HG02970 (cell line): ENCODE data around the gene PCDHGA4.
"Not testable (repeated sequence)": the region's sequence is repeated elsewhere in the genome, so short reads cannot be mapped to it uniquely, and the experiment has no call there.

ENCODE experiments used
- ATAC-seq: cut with Tn5 transposase; IDR thresholded peaks from one replicate; pipeline ENCODE4 v1.9.1; 2021; ENCODE audit warnings: mild to moderate bottlenecking, moderate library complexity, moderate number of reproducible peaks; ENCODE audit not compliant: unreplicated experiment, low FRiP score

Gene PCDHGA4

DNA sequence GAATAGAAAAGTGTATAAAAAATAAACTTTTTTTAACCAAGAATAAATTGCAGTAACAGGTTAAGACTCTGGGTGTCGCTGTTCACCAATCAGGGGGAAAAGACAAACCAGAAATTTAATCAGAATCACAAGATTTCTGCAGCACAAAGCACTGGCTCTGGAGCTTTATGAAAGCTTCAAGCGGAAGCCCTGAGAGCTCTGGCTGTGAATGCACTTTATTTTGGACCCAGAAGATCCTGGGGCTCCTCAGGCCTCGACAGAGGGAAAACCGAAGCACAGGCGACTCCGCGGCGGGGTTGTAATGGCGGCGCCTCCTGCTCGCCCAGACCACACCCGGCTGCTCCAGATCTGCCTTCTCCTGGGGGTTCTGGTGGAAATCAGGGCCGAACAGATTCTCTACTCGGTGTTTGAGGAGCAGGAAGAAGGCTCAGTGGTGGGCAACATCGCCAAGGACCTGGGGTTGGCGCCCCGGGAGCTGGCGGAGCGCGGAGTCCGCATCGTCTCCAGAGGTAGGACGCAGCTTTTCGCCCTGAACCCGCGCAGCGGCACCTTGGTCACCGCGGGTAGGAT lies at the start of gene PCDHGA4:
Gene PCDHGA4, plus strand, starts transcription at position 122 of the 570 bp plus-strand sequence. Its CDS starts 87 bp downstream, at position 209.
- no peak for ATAC-seq

- no peak for ATAC-seq
Observed at GRCh38 chr5:141306630-141307029, 48.2 kb upstream of the PCDHGA4 start.

DNA sequence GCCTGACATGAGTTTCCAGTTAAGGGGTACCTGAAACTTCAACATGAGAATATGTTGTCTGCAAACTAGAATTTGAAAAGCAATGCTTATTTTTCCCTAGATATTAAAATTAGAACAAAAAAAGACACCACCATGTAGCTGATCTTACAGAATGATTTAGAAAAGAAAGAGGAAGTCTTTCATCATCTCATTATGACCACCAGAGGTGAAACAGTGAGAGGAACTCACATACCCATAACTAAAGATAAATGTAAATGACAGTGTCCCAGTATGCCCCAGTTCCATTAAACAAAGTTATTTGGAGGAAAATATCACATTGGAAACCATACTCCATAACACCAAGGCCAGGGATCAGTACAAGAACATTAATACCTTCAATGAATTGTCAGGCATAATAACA lies 41.1 kb upstream of the PCDHGA4 start:
- no peak for ATAC-seq

DNA sequence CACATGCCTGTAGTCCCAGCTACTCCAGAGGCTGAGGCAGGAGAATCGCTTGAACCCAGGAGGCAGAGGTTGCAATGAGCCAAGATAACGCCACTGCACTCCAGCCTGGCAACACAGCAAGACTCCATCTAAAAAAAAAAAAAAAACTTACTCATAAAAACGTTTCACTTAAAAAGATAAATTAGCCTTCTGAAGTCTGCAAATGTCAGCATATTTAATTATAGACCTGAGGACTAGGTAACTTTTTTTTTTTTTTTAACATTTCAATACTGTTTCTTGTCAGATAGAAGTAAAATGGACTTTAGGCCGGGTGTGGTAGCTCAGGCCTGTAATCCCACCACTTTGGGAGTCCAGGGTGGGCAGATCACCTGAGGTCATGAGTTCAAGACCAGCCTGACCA lies 37.9 kb upstream of the PCDHGA4 start:
- ATAC-seq = not testable (repeated sequence)

DNA sequence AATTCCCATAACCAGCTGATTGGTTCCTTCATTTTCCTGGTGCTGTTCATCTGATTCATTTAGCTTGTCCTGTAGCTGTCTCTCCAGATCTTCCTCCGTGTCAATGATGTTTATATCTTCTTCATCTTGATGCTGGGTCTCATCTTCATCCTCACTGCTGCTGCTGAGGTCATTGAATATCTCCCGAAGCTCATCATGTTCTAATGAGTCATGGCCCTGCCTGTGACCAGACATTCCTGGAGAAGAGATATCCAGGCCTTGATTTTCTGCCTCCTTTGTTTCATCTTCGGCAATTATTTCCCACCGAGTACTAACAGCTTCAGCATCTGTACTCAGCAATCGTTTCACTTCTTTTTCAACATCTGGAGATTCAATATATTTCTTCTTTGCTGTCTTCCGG lies 35.6 kb upstream of the PCDHGA4 start:
- ATAC-seq = no peak

- no peak for ATAC-seq
Observed at GRCh38 chr5:141319699-141320098, 35.1 kb upstream of the PCDHGA4 start.

- ATAC-seq = peak; percentile 99
Observed at GRCh38 chr5:141320225-141321169, 34.3 kb upstream of the PCDHGA4 start, which contains the start of gene TAF7. Gene TAF7, minus strand, starts transcription at chr5:141320784. Its CDS starts 740 bp downstream, at chr5:141320044.

DNA sequence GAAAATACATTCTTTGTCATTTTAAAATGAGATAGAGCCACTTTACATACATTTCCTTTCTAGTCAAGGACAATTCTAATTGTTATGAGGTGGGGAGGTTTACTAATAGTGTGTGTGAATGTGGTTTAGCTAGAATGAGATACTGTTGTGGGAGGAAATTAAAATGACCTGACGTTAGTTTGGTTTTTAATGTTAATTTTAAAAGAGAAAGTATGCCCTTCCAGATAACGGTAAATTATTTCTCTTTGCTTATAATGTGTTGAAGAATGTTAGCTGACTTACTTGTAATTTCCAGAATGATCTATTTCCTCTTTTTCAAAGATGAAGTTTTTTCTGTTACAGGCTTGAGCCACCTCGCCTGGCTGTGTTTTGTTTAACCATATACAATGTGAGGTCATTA lies 32.6 kb upstream of the PCDHGA4 start:
- no peak for ATAC-seq

- ATAC-seq = no peak
Observed at GRCh38 chr5:141326088-141326854, 28.6 kb upstream of the PCDHGA4 start.

- no peak for ATAC-seq
Observed at GRCh38 chr5:141328231-141328630, 26.6 kb upstream of the PCDHGA4 start.

GRCh38 chr5:141330299-141331080 lies 24.3 kb upstream of the PCDHGA4 start, which contains the start of gene PCDHGA1:
Gene PCDHGA1, plus strand, starts transcription at chr5:141330514.
- no peak for ATAC-seq

DNA sequence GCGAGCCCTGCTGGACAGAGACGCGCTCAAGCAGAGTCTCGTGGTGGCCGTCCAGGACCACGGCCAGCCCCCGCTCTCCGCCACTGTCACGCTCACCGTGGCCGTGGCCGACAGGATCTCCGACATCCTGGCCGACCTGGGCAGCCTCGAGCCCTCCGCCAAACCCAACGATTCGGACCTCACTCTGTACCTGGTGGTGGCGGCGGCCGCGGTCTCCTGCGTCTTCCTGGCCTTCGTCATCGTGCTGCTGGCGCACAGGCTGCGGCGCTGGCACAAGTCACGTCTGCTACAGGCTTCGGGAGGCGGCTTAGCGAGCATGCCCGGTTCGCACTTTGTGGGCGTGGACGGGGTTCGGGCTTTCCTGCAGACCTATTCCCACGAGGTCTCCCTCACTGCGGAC lies 22.2 kb upstream of the PCDHGA4 start:
- ATAC-seq = not testable (repeated sequence)

- no peak for ATAC-seq
Observed at GRCh38 chr5:141338538-141339306, 16.1 kb upstream of the PCDHGA4 start, which contains the start of gene PCDHGA2. Gene PCDHGA2, plus strand, starts transcription at chr5:141338760.

- not testable (repeated sequence) for ATAC-seq
Observed at GRCh38 chr5:141340781-141341354, 14.0 kb upstream of the PCDHGA4 start.

GRCh38 chr5:141342773-141343172 lies 12.0 kb upstream of the PCDHGA4 start:
- no peak for ATAC-seq

DNA sequence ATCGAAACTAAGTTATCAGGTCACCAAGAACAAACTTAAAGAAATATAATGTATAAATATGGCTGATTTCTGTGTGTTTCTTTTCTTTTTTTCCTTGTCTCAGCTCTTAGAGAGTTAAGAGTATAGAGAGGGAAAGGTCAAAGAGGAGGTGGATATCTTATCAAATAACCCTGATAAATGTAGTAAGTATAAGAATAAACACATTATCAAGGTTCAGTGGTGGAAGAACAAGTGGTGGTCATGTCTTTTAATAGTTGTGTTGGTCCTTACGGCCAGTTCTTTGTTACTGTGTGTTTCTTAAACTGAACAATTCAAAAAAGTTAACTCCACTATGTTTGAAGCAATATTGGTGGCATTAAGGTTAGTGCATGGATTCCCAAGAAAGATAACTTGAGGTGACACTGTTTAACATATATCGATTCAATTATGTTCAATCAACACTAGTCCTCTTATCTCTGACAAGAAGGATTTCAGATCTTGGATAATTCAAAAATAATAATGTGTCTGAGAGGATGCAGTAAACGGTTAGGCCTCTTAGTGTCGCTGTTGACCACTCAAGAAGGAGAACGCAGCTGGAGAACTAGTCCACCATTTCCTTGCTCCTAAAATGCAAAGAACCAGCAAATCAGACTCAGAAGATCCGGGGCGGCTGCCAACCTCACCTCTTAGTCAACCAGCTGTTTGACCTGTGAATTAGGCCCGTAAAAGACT lies 11.4 kb upstream of the PCDHGA4 start, which contains the start of gene PCDHGA3:
Gene PCDHGA3, plus strand, starts transcription at position 588 of the 711 bp plus-strand sequence. CDS start 205 bp downstream, outside the sequence.
- ATAC-seq = no peak

DNA sequence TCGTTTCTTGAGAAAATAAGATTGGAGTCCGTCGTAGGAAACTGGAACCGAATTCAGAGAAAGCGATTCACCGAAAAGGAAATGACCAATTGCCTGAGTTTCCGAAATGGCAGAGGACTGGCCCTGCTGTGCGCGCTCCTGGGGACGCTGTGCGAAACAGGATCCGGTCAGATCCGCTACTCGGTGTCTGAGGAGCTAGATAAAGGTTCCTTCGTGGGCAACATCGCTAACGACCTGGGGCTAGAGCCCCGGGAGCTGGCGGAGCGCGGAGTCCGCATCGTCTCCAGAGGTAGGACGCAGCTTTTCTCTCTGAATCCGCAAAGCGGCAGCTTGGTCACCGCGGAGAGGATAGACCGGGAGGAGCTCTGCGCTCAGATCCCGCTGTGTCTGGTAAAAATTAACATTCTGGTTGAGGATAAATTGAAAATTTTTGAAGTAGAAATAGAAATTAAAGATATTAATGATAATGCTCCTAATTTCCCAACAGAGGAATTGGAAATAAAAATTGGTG lies 10.8 kb upstream of the PCDHGA4 start:
- no peak for ATAC-seq

DNA sequence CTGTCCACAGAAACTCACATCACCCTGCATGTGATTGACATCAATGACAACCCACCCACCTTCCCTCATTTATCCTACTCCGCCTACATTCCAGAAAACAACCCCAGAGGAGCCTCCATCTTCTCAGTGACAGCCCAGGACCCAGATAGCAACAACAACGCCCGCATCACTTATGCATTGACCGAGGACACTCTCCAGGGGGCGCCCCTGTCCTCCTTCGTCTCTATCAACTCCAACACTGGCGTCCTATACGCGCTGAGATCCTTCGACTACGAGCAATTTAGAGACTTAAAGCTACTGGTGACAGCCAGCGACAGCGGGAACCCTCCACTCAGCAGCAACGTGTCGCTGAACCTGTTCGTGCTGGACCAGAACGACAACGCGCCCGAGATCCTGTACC lies 9.5 kb upstream of the PCDHGA4 start:
- ATAC-seq = no peak
